GM21526 (cell line): ENCODE data around the gene TSPAN11.
"Not testable (repeated sequence)": the region's sequence is repeated elsewhere in the genome, so short reads cannot be mapped to it uniquely, and the experiment has no call there.

Experiments
- ATAC-seq: cut with Tn5 transposase; IDR thresholded peaks from one replicate; pipeline ENCODE4 v1.9.1; 2021; ENCODE audit warnings: moderate library complexity; ENCODE audit not compliant: unreplicated experiment, low FRiP score

Gene TSPAN11

DNA sequence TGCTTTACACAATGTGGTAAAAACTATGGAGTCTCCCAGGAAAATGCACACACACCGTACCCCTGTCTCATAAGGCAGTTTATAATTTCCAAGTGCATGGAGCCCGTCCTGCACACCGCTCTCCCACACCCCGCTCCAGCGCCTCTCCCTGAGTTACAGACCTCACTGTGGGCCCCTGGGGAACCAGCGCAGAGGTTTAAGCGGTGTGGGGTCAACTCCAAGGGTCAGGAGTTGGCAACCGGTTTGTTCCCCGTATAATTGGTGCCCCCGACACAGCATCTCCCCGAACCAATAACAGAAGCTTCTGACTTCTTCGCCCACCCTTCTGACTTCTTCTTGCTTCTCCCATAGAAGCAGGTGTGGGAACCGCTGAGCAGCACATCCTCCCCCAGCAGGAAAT is 88.7 kb downstream of the TSPAN11 start:
- ATAC-seq = no peak

DNA sequence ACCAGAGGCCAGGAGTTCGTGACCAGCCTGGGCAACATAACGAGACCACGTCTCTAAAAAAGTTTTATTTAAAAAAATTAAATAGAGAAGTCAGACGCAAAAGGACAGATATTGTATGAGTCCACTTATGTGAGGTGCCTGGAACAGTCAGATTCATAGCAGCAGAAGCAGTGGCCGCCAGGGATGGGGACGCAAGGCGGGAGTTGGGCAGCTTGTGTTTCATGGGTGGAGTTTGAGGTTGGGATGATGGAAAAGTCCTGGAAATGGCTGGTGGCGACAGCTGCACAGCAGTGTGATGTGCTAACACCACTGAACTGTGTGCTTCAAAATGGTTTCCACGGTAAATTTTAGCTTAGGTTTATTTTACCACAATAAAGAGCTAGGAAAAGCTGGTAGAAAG is 89.5 kb downstream of the TSPAN11 start:
- no peak for ATAC-seq

DNA sequence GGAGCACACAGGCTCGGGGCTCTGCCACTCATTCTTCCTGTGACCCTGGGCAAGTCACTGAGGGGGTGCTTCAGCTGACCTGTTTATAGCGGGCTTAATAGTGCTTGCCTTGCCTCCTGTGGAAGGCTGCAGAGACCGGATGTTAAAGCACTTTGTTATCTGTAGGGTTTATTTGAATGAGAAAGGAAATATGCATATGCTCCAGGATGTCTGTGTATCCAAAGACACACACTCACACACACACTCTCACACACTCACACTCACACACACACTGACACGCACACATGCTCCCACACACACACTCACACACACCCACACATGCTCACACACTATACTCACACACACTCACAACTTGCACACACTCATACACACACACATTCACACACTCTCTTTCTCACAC is 91.0 kb downstream of the TSPAN11 start:
- no peak for ATAC-seq

DNA sequence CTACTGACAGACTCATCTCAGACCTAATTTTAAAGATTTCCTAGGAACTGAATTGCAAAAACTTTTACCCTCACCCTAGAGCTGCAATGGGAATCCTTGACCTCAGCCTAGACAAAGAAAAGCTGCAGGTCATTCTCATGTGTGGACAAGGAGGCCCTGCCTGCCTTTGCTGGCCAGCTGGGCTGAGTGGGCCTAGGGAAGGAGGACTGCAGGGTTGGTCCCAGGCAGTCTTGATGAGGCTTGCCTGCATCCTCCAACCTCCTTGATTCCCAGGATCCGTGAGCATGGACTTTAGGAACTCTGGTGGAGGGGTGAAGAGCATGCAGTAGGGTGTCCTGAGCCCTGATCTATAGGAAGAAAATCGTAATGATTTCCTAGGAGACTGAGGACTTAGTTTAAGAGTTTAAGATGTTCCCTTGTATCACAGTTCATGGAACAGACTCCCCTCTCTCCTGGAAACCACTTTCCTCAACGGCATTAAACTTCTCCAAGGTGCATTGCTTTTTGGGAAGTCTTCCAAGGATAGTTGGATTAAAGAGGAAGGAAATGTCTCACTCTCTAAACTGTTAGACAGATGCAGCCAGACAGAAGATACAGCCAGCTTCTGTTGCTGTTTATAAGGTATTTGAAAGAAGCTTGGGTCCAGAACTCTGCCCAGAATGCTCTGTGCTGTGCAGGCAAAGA is 91.7 kb downstream of the TSPAN11 start:
- ATAC-seq = no peak

DNA sequence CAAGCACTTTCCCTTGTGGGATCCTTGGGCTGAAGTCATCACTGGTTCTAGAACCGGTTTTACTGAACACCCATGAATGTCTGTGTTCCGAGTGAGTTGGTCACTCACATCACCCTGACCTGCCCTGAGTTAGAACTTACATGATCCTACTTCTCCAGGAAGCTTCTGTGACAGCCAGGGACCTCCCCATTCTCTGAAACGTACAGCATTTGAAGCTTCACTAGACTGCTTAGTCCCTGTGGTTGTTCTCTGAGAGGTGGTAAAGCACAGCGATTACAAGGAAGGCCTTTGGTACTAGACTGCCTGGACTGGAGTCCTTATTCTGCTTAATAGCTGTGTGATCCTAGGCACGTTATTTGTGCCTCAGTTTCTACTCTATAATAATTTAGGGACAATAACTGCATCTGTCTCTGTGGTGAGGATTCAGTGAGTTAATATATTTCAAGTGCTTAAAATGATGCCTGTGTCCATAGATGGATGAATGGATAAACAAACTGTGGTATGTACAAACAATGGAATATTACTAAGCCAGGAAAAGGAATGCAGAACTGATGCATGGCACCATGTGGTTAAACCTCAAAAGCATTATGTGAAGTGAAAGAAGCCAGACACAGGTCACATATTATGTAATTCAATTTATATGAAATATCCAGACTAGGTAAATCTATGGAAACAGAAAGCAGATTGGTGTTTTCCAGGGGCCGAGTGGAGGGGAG is 92.4 kb downstream of the TSPAN11 start:
- no peak for ATAC-seq

DNA sequence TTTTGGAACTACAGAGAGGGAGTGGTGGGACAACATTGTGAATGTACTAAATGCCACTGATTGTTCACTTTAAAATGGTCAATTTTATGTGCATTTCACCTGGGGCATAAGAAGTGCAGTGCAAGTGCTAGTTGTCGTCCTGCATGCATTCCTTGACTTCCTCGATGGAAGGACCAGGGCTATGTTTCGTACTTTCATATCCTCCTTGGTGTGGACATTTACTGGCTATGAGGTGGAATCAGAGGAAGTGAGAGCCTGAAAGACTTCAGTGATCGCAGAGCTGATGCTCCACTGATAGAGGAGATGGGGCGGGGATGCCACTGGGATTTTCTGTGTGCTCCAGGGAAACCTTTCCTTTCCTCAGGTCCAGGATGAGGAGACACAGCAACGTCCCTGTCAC is 93.0 kb downstream of the TSPAN11 start:
- ATAC-seq = no peak

DNA sequence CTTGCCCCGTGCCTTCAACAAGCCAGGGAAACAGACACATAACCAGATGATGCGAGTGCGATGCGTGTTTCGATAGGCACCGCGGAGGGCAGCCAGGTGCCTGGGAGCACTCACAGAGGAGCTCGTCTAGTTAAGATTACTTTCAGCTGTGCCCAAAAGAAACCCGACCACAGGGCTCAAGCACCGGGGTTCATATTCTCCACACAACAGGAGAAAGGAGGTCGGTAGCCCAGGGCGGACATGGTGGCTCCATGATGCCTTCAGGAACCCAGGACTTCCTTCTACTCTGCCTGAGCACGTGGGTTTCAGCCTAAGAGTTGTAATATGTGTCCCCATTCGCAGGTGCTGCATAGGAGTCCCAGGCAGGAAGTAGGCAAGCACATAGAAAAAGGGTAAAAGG is 93.4 kb downstream of the TSPAN11 start:
- ATAC-seq = no peak

DNA sequence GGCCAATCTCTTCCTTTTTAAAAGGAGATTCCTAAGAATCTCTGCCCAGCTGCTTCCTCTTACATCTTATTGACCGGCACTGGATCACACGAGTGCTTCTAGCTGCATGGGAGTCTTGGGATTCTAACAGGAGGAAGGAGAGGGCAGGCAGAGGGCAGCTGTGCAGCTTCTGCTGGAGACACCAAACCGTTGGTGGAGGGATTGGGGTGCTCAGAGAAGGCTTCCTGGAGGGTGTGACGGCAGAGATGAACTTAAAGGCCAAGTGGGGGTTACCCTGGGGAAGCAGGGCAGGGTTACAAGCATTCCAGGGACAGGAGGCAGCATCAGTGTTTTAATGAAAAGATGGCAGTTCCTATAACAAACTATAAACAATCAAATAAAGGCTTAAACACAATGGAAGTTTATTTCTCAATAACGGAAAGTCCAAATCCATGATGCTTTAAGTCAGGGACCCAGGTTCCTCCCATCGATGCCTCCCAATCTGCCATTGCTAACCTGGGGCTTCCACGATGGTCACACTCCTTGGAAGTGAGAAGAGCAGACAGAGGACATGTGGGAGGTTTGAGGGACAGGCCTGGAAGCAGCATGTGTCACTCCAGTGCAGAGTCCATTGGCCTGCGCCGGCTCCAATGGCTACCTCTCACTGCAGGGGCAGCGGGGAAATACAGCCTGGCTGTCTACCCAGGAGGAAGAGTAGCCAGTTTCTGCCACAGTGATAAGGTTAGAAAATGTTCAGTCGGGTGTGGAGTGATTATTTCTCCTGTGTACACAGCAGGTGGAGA is 94.0 kb downstream of the TSPAN11 start:
- no peak for ATAC-seq

DNA sequence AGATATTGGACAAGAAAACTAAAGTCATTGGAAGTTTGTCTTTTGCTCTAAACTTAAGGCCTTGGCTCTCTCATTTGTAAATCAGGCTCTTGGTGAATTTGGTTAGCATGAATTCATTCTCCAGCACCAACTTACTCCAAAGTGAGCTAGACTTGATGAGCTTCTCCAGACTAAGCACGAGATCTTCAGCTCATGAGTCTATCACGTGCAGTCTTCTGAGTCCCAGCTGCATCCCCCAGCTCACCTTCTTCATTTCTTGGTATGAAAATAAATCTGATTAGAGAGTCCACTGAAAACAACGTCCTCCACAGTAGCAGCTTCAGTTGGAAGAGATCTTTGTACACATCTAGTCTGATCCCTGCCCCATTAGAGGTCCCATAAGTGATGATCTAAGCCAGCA is 94.6 kb downstream of the TSPAN11 start:
- ATAC-seq = no peak

DNA sequence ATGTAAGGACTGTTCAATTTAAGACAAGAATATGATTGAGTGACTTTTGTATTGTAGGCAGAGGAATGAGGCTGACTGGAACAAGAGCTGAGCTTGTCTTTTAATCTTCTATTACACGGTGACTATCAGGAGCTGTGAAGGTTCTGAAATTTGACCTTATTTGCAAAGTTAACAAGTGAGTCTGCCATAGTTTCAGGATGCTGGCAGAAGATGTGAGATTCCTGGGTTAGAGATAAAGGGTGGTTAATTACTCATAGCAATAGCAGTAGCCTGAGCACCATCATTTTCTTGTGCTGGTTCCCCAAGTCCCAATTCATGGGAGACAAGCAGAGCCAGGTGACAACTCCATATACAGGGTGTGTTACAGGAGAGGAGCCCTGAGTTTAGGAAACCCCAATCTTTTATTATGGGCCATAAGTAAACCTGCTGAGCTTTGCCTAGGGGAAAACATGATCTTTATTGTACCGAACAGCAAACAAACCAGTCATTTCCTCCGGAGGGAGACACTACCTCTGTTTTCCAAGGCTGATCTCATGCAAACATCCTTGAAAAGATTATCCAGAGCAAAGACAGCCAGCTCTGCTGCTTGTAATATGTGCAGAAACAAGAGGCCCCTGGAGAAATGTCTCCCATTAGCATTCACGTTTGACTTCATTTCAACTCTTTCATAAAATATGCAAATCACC is 95.4 kb downstream of the TSPAN11 start:
- no peak for ATAC-seq

DNA sequence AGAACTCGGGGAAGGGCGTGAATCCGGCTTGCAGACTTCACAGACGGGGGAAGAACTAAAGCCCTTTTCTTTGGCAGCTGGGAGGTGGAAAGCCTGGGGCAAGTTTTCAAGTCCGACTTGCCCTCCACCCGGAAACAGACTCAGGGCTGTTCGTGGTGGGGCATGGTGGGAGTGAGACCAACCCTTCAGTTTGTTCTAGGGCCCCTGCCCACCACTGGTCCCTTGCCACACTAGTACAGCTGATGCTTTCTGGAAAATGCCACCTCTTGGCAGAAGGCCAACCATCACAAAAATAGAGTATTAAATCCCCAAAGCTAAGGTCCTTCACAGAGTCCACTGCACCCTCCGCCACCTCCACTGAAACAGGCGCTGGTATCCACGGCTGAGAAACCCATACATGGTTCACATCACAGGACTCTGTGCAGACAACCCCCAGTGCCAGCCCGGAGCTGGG is 96.8 kb downstream of the TSPAN11 start:
- no peak for ATAC-seq

DNA sequence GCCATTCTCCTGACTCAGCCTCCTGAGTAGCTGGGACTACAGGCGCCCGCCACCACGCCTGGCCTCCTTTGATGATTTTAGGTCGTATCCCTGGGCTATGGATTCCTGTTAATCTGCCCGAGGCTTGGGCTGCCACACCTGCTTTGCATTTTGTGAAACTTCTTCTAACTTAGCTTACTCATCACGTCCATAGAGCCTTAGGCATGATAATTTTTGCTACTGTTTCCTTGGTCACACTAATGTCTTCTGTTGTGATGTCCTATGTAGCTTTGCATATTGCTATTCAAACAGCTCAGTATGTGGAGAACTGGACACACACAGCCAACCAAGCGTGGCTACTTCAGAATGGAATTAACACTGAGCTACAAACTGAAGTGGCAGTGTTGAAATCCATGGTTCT is 99.7 kb downstream of the TSPAN11 start:
- ATAC-seq = no peak

DNA sequence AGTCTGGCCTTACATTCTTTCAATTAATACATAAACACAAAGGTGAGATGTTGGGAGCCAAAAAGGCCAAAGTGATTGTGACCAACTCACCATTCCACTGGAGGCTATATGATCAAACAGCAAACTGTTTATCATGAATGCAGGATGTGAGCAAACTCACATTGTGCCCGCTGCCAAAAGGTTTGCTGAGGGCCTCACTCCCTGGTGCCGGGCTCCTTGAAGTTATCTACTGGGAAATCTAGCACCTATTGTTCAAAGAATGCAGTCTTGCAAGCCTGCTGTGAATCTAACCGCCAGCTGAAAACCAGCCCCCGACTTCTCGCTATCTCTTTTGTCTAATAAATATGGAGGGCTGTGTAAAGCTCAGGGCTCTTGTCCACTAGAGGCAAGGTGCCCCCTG is 100.5 kb downstream of the TSPAN11 start:
- ATAC-seq = not testable (repeated sequence)

DNA sequence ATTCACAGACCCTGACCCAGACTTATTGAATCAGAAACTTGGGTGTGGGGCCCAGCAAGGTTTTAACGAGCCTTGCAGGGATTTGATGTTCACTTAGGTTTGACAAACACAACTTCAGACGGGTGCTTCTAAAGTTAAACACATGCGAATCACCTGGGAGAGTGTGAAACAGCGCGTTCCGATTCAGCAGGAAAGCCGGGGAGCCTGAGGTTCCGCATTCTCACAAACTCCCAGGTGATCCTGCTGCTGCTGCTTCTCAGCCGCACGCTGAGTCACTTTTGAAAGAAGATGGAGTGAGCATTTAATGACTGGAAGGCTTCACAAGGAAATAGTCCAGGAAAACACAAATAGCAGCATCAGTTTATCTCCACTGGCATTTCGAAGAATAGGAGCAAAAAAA is 102.9 kb downstream of the TSPAN11 start:
- ATAC-seq = no peak

DNA sequence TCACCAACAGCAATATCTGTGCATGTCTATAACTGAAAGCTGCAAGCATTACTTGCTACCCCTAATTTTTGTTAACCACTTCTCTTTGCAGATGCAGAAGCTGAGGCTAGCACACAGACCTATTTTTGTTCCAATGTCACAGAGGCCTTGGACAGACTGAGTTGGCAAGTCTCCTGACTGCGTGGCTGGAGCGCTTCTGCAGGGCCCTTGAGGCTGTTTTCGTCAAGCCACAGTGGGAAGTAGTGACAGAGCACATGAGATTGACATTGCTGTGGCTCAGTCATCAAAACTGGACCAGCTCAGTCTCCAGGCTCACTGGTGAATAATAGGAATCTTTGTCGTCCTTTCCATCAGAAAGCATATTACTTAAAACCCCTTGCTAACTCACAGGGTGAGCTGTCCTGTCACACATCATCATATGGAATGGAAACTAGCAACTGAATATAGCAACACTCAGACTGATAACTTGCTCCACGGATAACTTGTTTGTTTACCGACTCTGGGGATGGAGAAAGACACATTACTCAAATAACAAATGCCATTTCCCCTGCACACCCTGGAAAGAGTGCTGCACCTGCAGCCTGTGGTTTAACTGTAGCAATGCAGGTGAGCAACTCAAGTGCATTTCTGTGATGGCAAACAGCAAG is 103.5 kb downstream of the TSPAN11 start:
- ATAC-seq = no peak

DNA sequence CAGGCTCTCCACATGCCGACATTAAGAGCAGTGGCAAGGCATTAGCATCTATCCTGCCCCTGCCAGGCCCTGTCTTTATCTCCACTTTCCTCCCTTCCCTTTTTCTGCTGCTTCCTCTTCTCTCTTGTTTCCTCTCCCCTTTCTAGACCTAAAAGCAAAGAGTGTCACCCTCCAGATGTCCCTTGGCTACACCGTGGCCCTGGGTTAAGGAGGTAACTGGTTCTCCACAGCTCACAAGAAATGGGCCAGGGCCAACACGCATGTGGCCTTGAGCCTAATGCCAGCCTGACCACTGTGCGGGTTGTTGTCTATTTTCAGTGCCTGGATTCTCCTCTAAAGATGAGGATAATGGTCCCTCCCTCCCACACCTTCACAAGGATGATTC is 105.4 kb downstream of the TSPAN11 start:
- no peak for ATAC-seq

DNA sequence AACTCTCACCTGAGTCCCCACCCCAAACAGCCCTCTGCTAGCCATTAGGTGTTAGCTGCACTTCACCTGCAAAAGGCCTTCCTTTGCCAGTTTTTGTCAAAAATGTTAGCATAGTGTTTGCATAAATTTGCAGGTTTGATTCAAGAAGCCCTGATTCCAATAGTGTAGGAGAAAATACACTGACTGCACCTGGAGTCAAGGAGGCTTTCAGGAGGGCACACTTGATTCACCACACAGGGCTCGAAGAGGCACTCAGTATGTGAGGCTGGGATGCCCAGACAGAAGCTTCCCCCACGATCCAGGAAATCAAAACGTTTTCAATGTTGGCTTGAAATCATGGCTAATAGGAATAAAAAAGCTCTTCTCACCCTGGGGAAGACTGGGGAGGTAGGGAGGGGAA is 106.6 kb downstream of the TSPAN11 start:
- no peak for ATAC-seq

DNA sequence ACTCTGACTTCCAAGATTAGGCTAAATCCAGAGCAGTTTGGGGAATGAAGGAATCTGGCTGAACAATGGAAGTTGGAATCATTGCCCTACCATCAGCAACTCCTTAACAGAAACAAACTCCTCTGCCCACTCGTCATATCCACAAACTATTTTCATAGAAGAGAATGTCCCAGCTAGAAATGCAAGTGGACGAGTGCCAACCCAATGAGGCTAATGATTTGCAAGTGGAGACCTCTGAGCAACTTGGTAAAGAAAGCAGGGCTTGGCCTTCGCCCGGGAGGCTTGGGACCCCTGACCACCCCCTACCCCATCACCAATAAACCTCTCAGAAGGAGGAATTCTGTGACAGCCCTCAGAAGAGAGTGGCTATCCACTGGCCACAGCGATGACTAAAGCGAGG is 107.1 kb downstream of the TSPAN11 start:
- no peak for ATAC-seq

DNA sequence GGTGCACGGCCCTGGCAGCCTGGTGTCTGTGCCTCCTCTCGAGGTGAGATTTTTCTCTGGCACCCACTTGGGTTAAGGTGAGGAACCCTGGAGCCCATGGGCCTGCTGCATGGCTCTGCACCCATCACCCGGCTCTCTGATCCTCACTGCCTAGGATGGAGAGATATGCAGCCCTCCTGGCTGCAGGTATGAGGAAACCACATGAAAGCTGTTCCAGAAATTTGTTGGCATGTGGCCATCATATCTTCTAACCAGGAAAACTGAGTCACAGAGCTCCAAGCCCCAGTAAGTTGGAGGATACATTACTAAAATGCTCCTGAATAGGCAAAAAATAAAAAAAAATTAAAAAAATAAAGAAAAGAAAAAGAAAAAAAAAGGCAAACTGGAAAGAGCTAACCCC is 107.8 kb downstream of the TSPAN11 start:
- no peak for ATAC-seq

DNA sequence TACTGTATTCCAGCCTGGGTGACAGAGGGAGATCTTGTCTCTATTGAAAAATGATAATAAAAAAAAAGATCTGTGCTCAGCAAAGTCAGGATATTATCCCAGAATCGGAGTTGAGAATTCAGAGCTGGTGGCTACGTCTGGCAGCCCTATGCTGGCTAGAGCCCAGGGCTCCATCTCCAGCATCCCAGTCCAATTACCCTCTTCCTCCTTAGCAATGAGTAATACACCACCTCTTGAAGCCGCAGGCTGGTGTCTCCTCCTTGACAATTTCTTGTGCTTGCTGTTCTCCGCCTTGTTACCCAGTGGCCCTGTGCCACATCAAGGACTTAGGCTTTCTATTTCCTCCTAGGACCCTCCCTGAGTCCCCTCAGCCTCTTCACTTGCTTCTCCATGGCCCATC is 108.7 kb downstream of the TSPAN11 start:
- no peak for ATAC-seq
